ENCODE measurements around the gene MAML3.

Gene MAML3

DNA sequence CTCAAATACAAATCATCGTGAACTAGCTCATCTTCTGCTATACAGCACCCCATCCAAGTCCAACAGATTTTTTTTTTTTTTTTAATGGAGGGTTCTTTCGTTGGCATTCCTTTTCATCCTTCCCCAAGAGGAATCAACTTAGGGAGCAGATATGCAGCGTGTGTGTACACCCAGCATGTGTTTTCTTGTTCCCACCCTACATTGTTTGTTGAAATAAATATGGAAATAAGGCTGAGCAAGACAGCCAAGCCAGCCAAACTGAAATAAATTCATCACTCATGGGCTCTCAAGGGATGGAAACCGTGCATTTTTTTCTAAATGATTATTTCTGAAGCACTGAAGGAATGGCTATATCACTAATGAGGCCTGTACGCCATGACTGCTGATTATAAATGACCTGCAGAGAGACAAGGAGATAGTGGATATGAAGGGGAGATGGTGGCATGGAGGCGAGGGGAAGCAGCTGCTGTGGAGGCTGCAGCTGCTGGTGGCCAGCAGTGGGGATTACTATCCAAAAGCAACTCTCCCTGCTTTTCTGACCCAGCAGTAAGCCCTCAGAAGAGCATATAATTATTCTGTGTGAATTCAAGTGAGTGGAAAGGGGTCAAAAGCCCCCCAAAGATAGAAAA, 314.5 kb downstream of the MAML3 start:
- no peak for DNase-seq (ENCODE audit: low spot score)

DNA sequence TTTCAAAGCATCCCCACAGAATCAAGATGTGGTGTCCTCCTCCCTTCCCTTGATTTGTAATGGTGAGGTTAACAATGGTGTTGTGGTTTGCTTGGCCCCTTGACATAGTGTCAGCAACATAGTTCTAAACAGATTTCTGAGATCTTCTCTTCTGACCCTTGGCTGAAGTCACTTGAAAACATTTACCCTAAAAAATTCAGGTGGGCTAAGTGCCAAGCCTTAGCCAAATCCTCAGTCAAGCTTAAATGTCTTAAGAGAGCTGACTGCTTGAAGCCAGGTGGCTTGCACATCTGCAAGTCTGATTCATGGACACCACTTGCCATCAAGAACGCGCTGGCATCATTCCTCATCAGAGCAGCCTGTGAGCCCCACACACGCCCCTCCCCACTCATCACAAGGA, 315.2 kb downstream of the MAML3 start:
- no peak for DNase-seq (ENCODE audit: low spot score)

DNA sequence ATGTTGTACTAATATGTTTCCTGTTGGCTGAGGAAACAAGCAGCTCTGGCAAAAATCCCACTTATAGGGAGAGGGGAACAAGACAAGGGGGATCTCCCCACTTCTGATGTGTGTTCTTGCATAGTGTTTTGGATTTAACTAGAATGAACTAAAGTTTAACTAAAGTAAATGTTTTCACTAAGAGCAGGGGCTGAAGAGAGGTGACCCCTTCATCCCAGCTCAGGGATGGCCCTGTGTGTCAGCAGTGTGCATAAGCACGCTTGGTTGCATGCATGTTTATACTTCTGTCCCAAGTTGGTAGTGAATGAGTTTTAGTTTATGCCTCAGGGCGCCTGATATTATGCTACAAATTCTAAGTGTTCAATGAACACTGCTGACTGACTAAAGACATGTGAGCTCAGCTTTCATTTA, 319.0 kb downstream of the MAML3 start:
- DNase-seq (ENCODE audit: low spot score): no peak

DNA sequence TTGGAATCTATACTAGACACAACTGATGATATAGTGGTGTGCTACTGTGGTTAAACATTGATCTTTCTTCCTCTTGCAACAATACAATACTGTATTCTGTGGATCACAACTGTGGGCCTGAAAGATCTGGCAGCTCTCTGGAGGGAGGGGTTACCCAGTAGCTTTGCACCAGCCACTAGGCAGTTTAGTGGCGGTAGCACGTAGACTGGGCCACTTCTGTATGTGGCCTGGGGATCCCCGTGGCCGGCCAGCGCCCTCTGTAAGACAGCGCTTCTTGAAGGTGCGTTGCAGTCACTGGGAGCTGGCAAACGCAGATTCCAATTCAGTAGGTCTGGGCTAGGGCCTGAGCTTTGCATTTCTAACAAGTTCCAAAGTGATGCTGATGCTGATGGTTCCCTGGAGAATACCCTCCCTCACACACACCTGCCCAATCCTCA, 319.7 kb downstream of the MAML3 start:
- no peak for DNase-seq (ENCODE audit: low spot score)

DNA sequence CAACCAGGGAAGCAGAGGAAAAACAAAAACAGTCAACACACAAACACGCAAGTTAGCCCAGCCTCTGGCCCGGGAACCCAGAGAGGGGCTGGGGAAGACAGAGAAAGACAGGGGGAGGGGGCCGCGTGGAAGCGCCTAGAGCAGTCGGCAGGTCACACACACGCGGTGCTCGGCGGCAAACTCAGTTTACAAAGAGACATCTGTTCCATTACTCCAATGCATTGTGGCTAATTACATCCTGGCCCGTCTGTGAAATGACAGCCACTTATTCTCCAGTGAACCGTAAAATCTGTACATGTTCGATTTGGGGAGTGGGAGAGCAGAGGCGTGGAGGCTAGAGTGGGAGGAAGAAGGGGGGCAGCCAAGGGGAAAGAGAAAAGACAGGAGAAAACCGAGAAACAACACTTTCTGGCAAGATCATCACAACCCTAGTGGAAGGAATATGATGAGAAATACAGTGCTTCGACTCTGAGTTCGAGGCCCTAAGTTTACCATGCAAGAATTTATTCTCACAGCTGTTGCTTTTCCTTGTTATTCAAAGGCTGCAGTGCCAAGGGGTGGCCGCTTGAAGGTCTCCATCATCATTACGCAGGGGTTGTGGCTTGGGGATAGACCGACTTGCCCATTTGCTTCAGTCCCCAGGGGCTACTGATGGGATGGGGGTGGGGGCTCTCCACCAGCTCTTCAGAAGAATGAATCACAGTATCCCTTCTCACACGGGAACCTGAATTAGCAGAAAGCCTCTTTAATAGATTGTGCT, 320.7 kb downstream of the MAML3 start:
- no peak for DNase-seq (ENCODE audit: low spot score)

DNA sequence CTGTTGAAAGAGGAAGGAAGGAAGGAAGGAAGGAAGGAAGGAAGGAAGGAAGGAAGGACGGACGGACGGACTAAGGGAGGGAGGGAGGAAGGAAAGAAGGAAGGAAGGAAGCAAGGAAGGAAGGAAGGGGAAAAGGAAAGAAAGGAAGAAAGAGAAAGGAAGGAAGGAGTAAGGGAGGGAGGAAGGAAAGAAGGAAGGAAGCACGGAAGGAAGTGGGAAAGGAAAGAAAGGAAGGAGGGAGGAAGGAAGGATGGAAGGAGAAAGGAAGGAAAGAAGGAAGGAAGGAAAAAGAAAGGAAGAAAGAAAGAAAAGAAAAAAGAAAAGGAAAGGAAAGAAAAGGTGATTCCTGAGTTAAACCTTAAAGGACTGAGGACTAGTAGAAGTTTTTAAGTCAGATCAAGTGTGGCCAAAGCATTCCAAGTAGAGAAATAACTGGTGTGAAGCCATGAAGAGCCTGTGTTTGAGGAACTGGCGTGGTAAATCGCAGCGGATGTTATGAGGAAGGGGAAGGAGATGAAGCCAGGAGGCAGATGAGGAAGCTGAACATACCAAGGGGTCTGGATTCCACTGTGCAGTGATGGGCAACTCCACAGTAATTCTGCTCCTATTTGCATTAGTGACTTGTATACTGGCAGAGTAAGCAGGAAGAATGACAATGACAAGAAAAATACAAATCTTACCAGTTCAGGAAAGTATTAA, 324.9 kb downstream of the MAML3 start:
- no peak for DNase-seq (ENCODE audit: low spot score)

DNA sequence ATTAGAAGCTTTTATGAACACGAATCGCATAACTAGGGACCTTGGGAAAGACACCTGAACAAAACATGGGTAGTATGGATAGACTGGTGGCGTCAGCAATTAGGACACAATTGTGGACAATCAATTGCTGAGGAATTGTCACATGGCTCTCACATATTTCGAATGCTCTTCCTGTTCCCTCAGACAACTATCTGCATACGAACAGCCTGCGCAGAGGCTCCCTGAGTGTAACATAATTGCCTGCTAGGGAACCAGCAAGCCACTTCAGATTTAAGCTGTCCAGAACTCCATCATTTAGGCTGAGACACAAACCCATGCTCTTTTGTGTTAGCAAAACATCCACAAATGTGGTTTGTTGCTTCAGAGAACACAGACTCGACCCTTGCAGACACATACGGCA, 327.6 kb downstream of the MAML3 start:
- no peak for DNase-seq (ENCODE audit: low spot score)

DNA sequence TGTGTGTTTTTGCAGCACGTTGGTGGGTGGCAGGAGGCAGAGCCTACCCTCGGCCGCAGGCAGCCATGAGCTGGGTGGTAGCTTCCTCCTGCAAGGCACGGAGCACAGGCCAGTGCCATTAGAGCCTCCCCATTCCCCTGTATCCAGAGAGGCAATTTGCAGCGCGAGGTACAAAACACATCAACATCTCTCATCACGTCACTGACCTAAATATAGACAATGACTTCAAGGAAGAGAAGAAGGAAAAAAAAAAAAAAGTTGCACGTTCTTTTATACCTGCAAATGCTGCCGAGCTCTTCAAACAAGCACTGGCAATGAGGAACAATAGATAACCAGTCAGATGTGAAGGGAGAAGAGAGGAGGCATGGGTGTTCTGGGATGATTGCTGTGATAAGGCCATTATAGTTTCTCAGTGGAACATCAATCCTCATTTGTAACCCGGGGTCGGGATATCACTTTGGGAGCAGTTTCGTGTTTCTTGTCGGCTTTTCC, 328.4 kb downstream of the MAML3 start:
- no peak for DNase-seq (ENCODE audit: low spot score)

DNA sequence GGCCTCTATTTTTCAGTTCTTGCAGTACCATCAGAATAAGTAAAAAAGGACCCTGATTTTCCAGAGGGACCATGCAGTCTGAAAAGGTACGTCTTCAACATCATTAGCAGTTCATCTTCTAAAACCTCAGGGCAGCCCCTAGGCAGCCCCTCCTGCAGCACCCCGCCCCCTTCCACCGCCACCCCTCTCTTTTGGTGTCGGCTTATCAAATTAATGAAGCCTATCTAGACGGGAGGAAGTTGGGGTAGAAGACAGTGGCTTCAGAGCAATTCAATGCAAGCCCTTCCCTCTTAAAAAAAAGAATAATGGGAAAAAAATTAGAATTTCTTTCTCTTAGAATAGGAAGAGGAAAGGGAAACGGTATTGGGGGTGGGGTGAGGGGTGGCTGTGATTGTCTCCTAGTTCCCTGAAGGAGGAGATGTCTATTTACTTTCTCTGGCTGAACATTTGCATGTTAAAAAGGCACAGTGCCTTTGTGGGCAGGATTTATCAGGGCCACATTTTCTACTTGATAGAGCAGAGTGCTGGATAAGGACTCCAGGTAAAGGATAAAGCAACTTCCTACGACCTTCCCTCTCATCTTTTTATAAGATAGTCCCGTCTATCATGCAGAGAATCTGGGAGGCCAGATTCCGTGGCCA, 329.0 kb downstream of the MAML3 start:
- DNase-seq (ENCODE audit: low spot score): no peak

DNA sequence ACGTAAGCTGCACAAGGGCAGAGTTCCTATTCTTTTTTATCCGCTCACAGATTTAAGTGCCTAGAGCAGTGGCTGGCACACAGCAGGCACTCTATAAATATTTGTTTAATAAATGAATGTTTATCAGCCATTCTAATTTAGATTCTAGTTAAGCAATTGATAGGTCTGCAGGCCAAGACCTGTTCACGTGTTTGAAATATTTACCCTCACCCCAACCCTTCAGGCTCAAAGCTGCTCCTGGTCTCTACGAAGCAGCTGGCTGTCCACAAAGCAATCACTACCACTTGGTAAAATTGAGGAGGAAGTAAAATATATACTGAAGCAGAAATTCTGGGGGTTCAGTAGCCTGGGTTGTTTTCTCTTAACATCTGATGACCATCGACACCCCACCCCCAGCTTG, 330.2 kb downstream of the MAML3 start:
- DNase-seq (ENCODE audit: low spot score): no peak

DNA sequence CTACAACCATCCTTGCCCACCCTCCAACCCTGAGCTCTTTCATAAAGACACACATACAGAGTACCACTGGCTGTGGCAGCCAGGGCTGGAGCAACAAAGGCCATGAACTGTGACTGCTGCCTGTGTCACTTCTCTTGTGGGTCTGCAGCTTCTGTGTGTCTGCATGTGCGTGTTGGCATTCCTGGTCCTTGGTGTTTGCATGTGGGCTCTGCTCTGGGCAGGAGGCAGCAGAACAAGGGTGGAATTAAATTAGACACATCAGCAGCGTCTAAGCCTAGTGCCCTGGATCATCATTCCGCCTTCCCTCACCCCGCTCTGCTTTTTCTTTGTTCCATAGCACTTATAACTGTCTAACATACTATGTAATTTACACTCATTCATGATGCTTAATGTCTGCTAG, 330.6 kb downstream of the MAML3 start:
- no peak for DNase-seq (ENCODE audit: low spot score)

DNA sequence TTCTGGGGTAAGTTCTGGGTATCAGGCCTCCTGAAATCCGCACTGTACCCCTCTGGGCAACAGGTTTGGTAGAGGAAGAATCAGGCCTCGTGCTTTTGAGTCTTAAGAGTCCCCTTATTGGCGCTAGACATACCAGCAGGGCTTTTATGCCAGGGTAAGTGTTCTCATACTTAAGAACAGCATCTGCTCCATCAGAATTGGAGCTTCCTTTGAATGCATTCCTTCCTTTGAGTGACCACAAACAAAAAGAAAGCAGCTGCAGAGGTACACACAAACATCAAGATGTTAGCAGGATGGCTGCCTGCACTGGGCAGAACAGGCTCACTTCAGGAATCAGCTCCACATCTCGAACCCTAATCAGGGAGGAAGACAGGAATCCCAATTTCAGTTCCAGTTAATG, 331.6 kb downstream of the MAML3 start:
- DNase-seq (ENCODE audit: low spot score): no peak

DNA sequence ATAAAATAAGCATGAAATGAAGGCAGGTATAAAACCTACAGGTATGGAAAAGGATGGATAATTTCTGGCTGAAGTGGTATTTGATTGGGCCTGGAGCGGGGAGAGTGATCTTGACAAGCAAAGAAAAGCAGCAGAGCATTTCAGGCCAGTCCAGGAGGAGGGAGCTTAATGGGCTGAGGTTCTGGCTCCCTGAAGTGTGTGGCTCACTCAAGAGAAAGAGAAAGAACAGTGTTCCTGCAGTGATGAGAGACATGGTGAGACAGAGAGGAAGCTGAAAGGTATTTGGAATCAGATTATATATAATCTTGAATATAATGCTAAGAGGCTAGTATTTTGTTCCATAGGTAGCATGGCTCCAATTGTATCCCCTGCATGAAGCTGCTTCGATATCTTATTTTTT, 334.9 kb downstream of the MAML3 start:
- DNase-seq (ENCODE audit: low spot score): no peak

DNA sequence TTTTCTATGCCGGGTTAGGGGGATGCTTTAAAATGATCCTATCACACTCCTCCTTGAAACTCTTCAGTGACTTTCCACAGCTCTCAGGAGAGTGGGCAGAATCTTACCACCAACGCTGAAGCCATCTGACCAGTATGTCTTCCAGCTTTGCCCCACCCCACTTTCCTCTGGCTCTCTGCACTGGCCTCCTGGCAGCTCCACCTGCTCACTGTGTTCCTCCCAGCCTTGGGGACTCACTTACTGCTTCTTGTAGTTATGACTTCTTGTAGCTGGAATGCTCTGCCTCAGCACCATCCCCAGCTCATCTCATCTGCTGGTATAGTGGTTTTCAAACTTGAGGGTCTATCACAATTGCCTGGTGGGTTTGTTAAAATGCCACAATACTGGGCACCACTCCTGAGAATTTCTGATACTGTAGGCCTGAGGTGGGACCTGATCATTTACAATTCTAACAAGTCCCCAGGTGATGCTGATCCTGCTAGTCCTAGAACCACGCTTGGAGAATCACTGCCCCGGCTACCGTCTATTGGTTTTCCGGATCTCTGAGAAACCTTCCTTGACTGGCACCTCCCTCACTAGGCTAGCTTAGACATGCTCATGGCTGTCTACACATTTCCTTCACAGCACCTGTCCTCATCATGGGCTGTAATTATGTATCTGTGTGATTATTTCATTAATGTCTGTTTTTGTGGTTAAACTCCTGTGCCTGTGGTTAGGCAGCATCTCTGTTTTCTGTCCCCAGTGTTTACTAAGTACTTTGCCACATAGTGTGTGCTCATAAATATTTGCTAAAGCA, 336.1 kb downstream of the MAML3 start:
- DNase-seq (ENCODE audit: low spot score): no peak

DNA sequence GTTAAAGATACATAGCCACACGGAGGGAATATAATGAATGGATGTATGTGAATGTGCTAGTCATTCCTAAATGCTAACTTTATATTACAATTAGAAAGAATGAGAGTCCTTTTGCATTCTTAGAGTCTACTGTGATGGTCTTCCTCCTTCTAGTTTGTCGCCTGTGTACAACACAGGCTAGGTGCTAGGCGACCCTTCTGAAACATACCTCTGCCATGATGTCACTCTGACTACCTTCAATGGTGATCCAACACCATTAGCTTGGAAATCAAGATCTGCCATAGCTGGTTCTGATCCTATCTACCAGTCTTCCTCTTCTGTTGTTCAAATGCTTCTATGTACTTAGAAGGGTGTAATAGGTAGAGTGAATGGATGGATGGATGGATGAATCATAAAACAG, 337.1 kb downstream of the MAML3 start:
- DNase-seq (ENCODE audit: low spot score): no peak

DNA sequence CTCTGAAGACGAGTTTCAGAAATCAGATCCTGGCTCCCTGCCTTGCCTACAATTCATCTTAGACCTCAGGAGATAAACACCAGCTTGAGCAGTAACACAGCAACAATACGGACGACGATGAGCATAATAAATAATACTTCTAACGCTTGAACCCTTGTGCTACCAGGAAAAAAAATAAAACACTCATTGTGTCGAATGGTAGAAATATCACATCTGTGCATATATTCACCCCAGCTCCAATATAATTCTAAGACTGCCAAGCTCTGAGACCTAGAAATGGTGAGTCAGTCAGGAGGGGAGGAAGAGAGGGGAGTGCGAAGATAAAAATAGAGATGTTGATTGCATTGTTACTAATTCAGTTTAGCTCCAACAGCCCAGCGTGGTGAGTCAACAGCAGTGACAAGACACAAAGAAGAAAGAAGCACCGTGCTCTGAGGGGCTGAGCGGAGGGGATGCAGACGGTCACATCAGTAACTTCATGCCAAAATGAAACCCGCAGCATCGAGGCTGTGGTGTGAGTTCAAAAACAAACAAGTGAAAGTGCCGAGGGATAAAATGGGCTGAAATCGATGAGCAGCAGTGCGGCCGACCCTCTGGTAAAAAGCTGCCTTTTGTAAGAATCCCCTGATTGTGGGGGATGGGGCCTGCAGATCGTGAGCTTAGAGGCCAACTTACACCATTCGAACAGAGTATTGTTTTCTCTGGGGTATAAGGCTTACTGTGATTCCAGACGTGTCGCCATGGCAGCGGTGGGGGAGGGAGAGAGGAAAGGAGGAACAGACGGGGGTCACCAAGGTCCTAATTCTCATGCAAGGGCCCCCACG, 338.0 kb downstream of the MAML3 start:
- no peak for DNase-seq (ENCODE audit: low spot score)

DNA sequence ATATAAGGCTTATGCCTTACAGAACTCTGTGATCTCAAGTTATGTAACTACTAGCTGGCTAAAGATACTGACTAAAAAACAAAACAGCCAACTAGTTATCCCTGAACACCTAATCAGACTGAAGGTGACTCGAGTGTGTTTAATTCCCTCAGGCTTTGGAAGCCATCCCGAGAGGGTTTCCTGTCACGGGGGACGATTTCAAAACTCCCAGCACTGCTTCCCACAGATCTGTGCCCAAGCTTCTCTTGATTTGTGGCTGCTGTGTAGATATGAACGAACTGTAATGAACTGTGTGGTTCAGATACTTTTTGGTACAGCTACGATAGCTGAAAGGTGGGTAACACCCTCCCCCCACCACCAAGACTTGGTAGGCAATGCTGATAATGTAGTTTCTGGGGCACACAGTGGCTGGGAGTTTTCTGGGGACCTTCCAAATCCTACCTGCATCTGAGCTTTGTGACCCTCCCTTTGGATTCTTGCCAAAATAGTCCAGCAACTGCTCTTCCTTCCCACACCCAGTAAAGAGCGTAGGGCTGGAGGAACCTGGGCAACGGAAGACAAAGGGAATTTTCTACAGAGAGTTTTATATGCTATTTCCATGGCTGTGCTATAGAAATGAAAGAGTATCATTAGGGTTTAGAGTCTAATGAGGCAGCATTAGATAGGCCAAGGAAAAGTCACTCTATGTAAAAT, 339.5 kb downstream of the MAML3 start:
- no peak for DNase-seq (ENCODE audit: low spot score)

DNA sequence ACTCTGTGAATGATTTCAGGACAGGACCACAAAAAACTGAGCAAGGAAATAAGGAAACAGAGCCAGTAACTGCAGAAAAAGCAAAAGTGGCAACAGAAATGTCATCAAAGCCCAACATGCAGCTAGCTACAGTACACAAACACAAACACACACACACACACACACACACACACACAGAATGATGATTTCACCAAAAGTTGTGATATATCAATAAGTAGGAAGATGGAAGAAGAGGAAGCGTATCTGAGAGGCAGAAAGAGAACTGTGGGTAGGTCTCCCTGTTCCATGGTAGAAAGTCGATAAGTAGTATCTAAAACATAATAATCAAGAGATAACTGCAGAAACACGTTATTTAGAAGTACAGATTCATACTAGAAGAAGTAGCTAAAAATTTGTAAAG, 340.1 kb downstream of the MAML3 start:
- no peak for DNase-seq (ENCODE audit: low spot score)

DNA sequence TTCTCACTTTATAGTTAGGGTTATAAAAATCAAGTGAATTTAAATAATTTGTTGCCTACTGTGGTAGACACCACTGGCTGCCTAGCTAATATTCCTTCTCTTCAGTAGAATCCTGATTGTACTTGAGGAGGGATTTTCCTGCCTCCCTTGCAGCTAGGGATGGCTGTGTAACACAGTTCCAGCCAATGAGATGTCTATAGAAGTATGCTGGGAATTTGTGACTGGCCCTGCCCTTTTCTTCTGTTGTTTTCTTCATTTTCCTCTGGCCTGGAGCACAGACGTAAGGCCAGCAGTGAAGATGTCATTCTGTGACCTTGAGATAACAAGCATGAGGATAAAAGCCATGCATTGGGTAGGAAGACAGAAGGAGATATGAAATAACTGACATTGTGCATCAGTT, 343.3 kb downstream of the MAML3 start:
- DNase-seq (ENCODE audit: low spot score): no peak

DNA sequence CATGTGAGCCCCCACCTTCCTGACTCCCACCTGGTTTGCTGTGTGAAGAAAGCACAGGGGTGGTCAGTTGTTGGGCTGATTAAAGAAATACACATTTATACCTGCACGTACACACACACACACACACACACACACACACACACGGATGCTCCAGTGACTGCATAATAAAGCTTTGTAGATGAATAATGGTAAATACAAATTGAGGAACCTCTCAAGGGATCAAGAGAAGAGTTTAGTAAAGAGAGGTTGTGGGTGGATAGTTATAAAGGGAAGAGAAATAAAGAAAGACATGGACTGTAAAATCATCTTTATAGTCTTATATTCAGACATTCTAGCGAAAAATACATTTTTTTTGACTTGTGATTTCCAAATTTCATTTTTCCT, 344.2 kb downstream of the MAML3 start:
- no peak for DNase-seq (ENCODE audit: low spot score)

Measured in LoVo (cell line).